M059J (cell line): Measurements from ENCODE around the gene ANAPC13. TPM values are rescaled to one million over a fixed set of nuclear protein-coding genes. Genes with fewer than 3 reads are reported as not detected.
A peak's percentile ranks its signal among the peaks of the same experiment; 100 is the strongest.

ENCODE experiments used
- DNase-seq: peaks from one replicate; pipeline ENCODE4 v3.0.0-alpha.2; 2012; ENCODE audit warnings: low read depth
- total RNA-seq: library from RNA; depleted of rRNA; stranded (reverse); fragments of >200 nt; shearing (Covaris generic); gene quantifications from 2 replicates; pipeline ENCODE4 v1.2.3, GENCODE V29; 2014; rRNA removed

Gene ANAPC13
- total RNA-seq, 1 experiment from 2014 or later: 216 TPM

DNA sequence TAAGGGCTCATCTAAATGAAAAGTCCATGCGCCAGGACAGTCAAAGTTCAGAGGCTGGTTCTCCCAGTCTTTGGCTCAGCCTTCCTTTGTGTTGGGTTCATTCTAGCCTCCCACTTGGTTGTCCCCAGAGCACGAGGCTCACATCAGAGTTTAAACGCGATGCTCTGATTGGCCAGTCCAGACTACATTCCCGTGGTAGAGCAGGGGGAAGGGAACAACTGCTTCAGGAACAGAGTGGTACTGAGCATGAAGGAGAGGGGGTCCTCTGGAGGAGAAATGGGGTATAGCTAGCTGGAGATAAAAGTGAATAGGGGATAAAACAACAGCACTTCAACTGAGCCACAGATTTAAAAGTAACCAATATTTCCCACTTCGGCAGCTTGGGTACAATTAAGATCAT, 32.2 kb downstream of the ANAPC13 start:
- DNase-seq: no peak

DNA sequence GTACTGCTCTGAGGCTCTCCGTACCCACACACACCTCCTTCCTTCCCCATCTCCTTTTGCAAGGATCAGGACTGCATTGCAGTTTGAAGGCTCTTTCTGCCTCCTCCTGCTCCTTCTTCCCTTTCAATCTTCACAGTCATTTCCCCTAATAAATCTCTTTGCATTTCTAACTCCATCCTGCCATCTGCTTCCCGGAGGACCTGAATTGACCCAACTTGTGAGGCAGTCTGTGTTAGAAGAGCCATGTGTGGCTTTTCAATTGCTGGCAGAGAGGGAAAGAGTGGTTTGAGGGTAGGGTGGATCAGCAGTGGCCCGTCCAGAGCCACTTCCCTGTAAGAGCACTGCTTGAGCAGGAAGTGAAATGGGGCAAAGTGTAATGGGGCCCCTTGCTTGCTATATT, 35.8 kb downstream of the ANAPC13 start:
- DNase-seq: no peak

DNA sequence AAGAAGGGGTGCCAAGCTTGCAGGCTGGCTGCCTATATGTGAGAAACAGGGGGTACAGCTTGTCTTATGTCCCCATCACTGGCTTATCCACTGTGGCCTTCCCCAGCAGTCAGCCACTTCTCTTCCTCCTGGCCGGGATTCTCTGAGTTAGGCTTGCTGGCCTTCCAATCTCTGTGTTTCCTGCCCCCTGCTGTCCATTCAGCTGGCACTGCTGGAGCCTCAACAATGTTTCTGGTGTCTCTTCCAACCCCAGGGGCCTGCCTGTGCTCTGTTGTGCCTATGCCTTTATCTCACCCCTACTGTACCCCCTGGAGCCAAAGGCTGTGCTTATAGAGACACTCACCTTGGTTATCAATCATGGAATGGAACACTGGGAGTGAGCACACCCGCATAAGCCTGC, 36.5 kb downstream of the ANAPC13 start:
- peak; percentile 67 for DNase-seq

DNA sequence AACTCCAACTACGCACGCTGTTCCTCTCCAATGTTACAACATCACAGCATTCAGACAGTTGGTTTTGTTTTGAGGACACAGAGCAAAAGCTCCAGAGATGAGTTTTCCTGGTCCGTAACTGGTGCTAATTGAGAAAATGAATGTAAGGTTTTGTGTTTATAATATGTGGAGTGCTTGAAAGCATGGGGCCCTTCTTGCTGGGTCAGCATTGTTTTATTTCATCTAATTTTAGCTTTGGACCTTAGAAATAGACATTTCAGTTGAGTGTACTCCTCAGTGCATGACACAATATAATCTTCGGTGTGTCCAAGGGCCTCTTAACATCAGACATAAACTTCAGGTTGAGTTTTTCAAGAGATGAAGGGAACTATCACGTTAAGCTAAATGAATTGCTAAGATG, 37.1 kb downstream of the ANAPC13 start:
- DNase-seq: no peak

DNA sequence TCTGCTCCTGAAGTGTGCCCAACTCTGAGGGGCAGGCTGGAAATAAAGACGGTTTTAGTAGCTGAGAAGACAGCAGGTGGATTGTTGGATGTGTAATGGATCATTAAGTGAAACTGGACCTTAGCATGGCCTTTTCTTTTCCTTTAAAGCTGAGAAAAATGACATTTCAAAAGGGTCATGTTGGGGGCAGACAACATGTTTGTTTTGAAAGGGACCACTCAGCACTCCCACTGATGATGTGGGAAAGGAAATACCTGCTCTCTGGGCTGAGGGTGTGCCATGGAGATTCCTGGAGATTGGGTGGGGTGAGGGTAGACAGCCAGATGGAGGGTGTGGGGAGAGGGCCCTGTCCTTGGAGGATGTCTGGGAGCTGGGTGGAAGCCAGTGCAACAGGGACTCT, 38.4 kb downstream of the ANAPC13 start:
- no peak for DNase-seq

DNA sequence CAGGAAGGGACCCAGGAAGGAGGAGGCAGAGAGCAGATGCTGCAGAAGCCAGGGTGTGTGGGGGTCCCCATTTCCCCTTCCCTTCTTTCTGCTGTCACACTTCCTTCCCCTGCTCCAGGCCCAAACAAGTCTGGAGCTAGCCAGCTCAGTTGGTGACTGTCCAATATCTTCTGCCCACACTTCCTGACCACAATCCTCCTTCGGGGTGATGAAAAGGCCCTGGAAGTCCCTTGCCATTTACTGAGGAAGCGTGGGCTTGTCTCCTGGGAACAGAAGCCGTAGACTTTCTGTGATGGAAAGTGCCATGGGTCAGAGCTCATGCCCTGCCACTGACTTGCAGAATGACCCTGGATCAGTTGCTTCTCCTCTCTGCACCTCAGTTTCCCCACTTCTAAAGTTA, 39.0 kb downstream of the ANAPC13 start:
- peak; percentile 86 for DNase-seq

DNA sequence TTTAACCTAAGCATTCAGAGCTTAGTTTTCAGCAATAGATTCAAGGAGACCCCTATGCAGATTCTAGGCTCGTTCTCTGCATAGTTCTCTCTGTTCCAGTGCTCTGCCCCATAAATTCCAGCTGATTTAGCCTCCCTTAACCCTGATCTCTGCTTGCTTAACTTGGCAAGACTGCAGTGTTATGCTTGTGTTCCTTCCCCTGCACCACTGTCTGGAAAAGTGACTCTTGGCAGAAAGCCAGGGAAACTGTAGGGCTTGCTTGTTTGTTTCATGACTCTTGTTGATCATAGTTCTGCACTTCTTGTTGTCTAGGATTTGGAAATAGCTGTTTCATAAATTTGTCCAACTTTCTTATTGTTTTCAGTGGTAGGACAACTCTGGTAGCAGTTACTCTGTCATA, 40.1 kb downstream of the ANAPC13 start:
- peak; percentile 41 for DNase-seq

DNA sequence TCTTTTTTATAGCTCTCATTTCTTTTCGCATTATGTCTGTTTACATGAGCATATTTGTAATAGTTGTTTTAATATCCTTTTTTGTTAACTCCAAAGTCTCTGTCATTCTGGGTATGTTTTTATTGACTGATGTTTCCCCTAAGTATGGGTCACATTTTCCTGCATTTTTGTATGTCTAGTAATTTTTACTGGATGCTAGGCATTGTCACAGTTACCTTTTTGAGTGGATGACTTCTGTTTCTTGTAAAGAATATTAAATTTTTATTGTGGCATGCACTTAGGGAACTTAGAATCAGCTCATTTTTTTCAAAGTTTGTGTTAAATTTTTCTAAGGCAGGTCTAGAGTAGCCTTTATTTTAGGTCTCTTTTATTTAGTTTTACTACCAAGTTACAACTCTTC, 40.7 kb downstream of the ANAPC13 start:
- DNase-seq: no peak

DNA sequence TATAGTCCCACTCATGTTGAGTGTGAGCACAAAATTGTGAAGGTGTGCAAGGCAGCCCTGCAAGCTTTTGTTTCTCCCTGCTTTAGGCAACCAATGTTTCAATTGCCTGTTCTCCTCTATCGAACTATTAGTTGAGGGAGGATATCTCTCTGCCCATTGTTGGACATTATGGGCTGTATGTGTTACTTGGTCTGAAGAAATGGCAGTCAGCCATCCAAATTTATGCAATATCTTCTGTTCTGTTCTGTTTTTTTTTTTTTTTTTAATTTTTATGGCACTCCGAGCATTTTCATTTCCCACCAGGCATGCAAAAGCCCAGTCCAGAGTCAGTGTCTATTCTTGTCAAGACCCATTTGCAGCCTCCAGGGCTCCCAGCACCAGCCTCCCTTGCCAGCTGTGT, 44.0 kb downstream of the ANAPC13 start:
- no peak for DNase-seq

DNA sequence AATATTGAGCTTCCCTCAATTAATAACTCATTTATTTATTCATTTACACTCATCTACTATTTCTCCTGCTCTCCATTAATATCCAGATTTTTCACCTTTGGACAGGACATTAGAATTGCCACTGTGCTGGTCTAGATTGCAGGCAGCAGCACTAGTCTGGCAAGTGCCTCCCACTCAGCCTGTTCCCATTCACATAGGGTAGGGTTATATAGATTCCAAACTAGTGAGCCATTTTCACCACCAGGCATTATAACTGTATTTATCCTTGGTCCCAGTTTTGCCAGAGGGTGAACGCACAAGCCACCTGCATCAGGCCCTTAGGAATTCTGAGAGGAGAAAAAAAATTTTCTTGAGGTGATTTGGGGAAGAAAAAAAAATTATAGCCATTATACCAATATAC, 44.5 kb downstream of the ANAPC13 start:
- DNase-seq: no peak

DNA sequence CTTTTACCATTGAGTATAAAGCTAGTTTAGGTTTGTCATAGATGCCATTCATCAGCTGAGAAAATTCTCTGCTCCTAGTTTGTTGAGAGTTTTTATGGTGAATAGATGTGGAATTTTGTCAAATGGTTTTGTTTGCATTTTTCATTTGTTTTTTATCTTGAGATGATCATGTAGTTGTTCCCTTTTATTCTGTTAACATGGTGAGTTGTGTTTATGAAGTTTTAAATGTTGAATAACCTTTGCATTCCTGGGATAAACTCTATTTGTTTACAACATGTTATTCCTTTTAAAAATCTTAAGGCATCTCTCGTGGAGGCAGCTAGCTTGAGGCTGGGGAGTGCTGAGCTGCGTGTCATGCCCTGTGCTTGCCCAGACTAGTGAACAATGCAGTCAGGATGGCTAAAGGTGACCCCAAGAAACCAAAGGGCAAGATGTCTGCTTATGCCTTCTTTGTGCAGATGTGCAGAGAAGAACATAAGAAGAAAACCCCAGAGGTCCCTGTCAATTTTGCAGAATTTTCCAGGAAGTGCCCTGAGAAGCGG, 48.5 kb downstream of the ANAPC13 start:
- DNase-seq: no peak

DNA sequence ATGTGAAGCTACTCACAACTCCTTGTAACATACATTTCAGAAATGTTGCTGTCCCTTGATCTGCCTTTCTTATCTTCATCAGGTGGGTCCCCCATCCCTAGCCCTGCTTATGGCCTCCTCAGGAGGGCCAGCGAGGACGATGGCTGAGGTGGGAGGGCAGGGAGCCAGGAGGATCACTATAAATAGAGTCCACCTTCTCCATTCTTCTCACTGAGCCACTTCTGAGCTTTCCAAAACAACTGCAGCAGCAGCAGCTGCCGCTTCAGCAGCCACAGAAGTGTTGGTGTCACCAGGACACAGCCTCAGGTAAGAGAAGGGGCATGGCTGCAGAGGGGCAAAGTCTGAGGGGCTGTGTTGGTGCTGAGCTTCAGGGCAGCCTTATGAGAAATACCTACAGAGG, 53.5 kb downstream of the ANAPC13 start:
- DNase-seq: no peak

DNA sequence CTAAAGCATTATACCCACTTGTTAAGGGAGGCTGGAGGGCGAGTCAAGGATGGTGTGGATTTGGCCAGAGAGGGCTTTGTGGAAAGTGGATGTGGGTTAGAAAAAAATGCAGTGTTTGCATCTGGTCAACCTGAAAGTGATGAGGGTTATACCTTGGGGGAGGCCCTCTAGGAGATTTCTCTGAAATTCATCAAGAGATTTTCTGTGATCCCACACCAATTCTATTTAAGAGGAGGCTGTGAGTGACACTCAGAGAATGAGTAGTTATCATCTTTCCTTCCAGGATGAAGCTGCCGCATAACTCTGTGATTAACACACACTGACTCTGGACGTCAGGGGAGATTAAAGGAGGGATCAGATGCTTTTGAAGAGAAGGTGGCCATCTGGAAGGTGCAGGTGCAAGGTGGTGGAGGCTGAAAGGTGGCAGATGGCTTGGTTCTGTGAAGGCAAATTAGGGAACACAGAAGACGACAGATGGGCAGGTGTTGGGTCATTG, 54.8 kb downstream of the ANAPC13 start:
- no peak for DNase-seq

DNA sequence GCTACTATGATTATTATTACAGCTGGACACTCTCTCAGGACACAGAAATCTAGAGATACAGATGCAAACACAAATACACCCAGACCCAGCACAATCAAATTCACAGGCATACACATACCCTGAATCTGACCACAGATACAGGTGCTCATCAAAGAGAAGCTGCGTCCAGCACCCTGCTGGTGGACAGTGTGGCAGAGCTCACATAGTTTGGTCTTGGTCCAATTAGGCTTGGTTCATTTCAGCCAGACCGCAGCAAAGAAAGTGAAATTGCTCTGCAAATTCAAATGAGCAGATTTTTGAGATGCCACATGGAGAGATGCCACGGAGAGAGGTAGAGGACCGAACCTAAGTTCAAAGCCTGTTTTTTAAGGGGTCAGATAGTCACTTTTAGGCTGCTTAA, 55.6 kb downstream of the ANAPC13 start:
- DNase-seq: peak; percentile 38

DNA sequence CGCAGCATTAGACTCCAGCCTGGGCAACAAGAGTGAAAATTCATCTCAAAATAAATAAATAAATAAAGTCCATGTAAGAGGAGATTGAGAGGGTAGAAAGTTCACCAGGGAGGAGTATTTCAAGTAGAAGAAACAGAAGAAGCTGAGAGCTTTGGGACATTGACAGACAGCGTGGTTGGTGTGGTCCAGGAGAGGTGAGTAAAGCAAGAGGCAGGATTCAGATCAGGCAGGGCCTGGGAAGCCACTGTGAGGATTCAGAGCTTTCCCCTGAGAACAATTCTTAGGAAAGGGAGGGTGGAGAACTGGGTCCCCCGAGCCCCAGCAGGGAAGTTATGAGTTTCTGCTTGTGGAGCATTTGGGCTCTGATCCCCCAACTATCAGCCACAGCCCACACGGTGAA, 57.4 kb downstream of the ANAPC13 start:
- DNase-seq: peak; percentile 67

Other genes with a start within 250 kb of the ANAPC13 start
- gene RYK, start 235.1 kb downstream of the ANAPC13 start, total RNA-seq: 71.7 and 87.7 TPM in 2 replicates
- 71.9 and 96.1 TPM in 2 replicates for gene AMOTL2, start 111.5 kb downstream of the ANAPC13 start, total RNA-seq
- gene CEP63, start 72 bp upstream of the ANAPC13 start, total RNA-seq: 20.7 and 26.3 TPM in 2 replicates
- gene KY, start 165.0 kb upstream of the ANAPC13 start, total RNA-seq: 0.66 and 0.76 TPM in 2 replicates